Right lobe of liver (tissue), 6 donors: ENCODE data around the gene TECPR1. TPM values are rescaled to one million over a fixed set of nuclear protein-coding genes. Genes with fewer than 3 reads are reported as not detected.
A peak's percentile ranks its signal among the peaks of the same experiment; 100 is the strongest.

ENCODE experiments used
- ATAC-seq, 4 donors: fragments of 200-7000 bp; cut with Tn5 transposase; one replicate each; pipeline ENCODE4 v1.9.1; 2020; ENCODE audit warnings: mild to moderate bottlenecking in 4 of 4, moderate library complexity in 4 of 4
- DNase-seq, 3 donors: peaks; one replicate each; pipeline ENCODE4 v3.0.0-alpha.2; 2020
- H3K27ac ChIP-seq, 3 donors: fragments of 200-600 bp; one replicate each; pipeline ENCODE4 v1.8.0; 2022
- H3K27me3 ChIP-seq, 2 donors: fragments of 200-600 bp; one replicate each; pipeline ENCODE4 v1.8.0; 2022
- H3K36me3 ChIP-seq, 4 donors: fragments of 200-600 bp; sonication (generic) in 1 of 4; one replicate each; pipeline versions ENCODE4 v1.5.1 to v1.8.0; 2017 to 2022; ENCODE audit warnings: control low read depth in 1 of 4
- H3K4me1 ChIP-seq, 4 donors: fragments of 200-600 bp; sonication (generic) in 1 of 4; one replicate each; pipeline versions ENCODE4 v1.5.1 to v1.8.0; 2017 to 2022; ENCODE audit warnings: control low read depth in 1 of 4
- H3K4me3 ChIP-seq, 3 donors: fragments of 200-600 bp; one replicate each; pipeline ENCODE4 v1.8.0; 2022
- H3K9me3 ChIP-seq, 4 donors: fragments of 200-600 bp; sonication (generic) in 1 of 4; one replicate each; pipeline versions ENCODE4 v1.5.1 to v1.8.0; 2017 to 2022; ENCODE audit warnings: control low read depth in 1 of 4
- POLR2A ChIP-seq: fragments of 450-650 bp; IDR thresholded peaks from one replicate; pipeline ENCODE4 v1.6.1; 2017; ENCODE audit warnings: antibody characterized with exemption, mild to moderate bottlenecking
- whole genome bisulfite sequencing: methylation state at CpG from one replicate; pipeline ENCODE4 v1.1.6; 2018; ENCODE audit warnings: low coverage, low lambda C conversion rate; ENCODE audit not compliant: insufficient coverage; ENCODE audit errors: missing lambda C conversion rate; 5-methylcytosine and 5-hydroxymethylcytosine counted together
- intact Hi-C, 2 donors: fragments of 100-400 bp; cut with DNase I; formaldehyde crosslinking; loops; one replicate each; pipeline versions ENCODE4 v1.11.2 to v1.14.1; 2022
- total RNA-seq, 6 experiments: library from RNA; depleted of rRNA in 2 of 6; stranded (reverse); fragments of >200 nt in 2 of 6; fragmentation: NEBNext Ultra II Directional in 3 of 6; extraction: Animal tissue kit (Norgen Biotek cat#: 25700) in 3 of 6; gene quantifications; one replicate each; pipeline versions ENCODE4 v1.1.0 to v1.2.4, GENCODE V29; 2016 to 2023
- TF ChIP-seq, protein P1 (sequence below), 4 donors: fragments of 200-600 bp in 3 of 4; fragments of 450-650 bp in 1 of 4; IDR thresholded peaks; one replicate each; pipeline versions ENCODE4 v1.5.1 to v1.8.0; 2016 to 2022; ENCODE audit warnings: antibody characterized with exemption in 4 of 4, mild to moderate bottlenecking in 2 of 4
- donor health status: DM: no; HTN: yes; CAD: no.
- donor health status: DM: no; HTN: no; CAD: no.
- donor health status: DM: no; HTN: no; CAD: no.
- donor health status: DM: no; HTN: yes; CAD: no.
- donor health status: DM: no; HTN: yes; CAD: no.

The TECPR1 gene
- total RNA-seq, 6 experiments from 2014 or later, result 9.4 to 14.9 (median 12.4) TPM

GRCh38 chr7:98204670-98205069, 47.4 kb downstream of the TECPR1 start:
- no peaks in the 10 kb centered on the region for H3K9me3 ChIP-seq
- no peaks in the 10 kb centered on the region for H3K27me3 ChIP-seq
- TF ChIP-seq POLR2A, result no peak
- TF ChIP-seq, protein P1, sequence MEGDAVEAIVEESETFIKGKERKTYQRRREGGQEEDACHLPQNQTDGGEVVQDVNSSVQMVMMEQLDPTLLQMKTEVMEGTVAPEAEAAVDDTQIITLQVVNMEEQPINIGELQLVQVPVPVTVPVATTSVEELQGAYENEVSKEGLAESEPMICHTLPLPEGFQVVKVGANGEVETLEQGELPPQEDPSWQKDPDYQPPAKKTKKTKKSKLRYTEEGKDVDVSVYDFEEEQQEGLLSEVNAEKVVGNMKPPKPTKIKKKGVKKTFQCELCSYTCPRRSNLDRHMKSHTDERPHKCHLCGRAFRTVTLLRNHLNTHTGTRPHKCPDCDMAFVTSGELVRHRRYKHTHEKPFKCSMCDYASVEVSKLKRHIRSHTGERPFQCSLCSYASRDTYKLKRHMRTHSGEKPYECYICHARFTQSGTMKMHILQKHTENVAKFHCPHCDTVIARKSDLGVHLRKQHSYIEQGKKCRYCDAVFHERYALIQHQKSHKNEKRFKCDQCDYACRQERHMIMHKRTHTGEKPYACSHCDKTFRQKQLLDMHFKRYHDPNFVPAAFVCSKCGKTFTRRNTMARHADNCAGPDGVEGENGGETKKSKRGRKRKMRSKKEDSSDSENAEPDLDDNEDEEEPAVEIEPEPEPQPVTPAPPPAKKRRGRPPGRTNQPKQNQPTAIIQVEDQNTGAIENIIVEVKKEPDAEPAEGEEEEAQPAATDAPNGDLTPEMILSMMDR (IDR thresholded peaks at IDR 0.05), result no peak
- no peak for ATAC-seq
- no peak overlapping the region for H3K27ac ChIP-seq
- H3K36me3 ChIP-seq, result peaks cover 0 to 18% (median 9%) of the 10 kb centered on the region in 4 donors
- peak in 1 of 3 donors; percentile 16 for DNase-seq
- intact Hi-C loops, result no loop called here
- 84% methylated on average over 8 of the region's 11 CpGs for WGBS
- H3K4me3 ChIP-seq, result no peak overlapping the region
- no peaks in the 10 kb centered on the region for H3K4me1 ChIP-seq

DNA sequence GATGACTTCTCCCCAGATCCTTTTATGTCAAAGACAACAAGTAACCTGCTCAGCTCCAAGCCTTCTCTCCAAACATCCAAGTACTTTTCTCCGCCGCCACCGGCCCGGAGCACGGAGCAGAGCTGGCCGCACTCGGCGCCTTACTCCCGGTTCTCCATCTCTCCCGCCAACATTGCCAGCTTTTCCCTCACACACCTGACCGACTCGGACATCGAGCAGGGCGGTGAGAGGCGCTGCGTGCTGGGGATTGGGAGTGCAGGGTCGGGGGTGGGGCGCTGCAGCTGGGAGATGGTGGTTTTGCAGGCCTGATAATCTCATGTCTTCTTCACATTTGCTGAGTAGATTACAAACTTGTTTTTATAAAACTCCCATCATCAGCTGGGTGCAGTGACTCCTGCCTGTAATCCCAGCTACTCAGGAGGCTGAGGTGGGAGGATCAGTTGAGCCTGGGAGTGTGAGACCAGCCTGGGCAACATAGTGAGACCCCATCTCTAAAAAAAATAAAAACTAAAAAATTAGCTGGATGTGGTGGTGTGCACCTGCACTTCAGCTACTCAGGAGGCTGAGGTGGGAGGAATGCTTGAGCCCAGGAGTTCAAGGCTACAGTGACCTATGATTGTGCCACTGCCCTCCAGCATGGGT, 47.9 kb downstream of the TECPR1 start:
- H3K27ac ChIP-seq, result no peak overlapping the region
- H3K4me3 ChIP-seq, result no peak overlapping the region
- DNase-seq (peak in 1 of 3 donors; percentile 21), ATAC-seq (no peak)
- H3K36me3 ChIP-seq, result peaks cover 0 to 18% (median 9%) of the 10 kb centered on the region in 4 donors
- H3K27me3 ChIP-seq, result no peaks in the 10 kb centered on the region
- no peaks in the 10 kb centered on the region for H3K4me1 ChIP-seq
- WGBS, result 99% methylated on average over 15 of the region's 18 CpGs
- no peak for TF ChIP-seq POLR2A
- TF ChIP-seq, protein P1 (IDR thresholded peaks at IDR 0.05), result no peak
- H3K9me3 ChIP-seq, result no peaks in the 10 kb centered on the region
- intact Hi-C loops, result no loop called here

- peak in 1 of 3 donors; percentile 38 for DNase-seq
These were observed 48.6 kb downstream of the TECPR1 start for GRCh38 chr7:98203261-98203963.

DNA sequence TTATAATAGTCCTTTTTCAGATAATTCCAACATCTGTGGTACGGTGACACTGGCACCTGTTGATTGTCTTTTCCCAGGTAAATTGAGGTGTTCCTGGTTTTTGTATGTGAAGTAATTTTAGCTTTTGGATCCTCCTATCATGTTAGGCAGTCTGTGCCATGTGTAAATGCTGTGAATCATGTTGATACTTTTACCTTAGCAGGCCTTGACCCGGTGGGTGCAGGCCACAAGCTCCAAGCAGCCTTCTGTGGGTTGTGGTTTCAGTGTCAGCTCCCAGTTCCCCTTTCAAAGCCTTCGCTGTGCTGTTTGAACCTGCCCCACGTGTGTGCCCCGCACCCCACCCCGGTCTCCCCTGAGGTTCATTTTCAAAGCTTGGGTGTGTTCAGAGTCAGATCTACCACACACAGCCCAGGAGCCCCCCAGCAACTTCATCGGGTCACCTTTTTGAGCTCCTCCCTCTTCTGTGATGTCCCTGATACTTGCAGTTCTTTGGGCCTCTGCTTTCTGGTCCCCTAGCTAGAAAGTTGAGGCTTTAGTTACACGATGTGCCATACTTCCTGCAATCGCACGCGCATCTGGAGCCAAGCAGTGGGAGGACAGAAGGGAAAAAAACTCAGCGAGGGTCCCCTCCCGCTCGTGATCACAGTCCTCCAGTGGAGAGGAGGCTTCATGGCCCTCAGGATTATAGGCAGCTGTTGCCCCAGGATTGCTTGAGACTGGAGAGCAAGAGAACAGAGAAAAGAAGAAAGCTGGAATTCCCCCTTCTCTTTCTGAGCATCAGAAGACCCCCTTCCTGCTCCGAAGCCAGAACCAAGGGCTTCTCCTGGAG, 49.5 kb downstream of the TECPR1 start:
- Histone ChIP-seq H3K27me3 (no peaks in the 10 kb centered on the region), H3K4me3 (no peak overlapping the region), H3K36me3 (peaks cover 0 to 18% (median 9%) of the 10 kb centered on the region in 4 donors), H3K4me1 (no peaks in the 10 kb centered on the region), H3K27ac (no peak overlapping the region), H3K9me3 (no peaks in the 10 kb centered on the region)
- 57% methylated on average over 10 of the region's 15 CpGs for WGBS
- DNase-seq (no peak), ATAC-seq (peak; percentile 18 to 53 (median 48))
- TF ChIP-seq, protein P1 (IDR thresholded peaks at IDR 0.05), result no peak
- TF ChIP-seq POLR2A, result no peak
- intact Hi-C loops, result no loop called here

More at GRCh38 chr7:98203261-98203963, 48.6 kb downstream of the TECPR1 start:
- intact Hi-C loops, result no loop called here
- Histone ChIP-seq H3K36me3 (peaks cover 0 to 18% (median 9%) of the 10 kb centered on the region in 4 donors), H3K4me1 (no peaks in the 10 kb centered on the region), H3K4me3 (no peak overlapping the region), H3K27ac (no peak overlapping the region), H3K9me3 (no peaks in the 10 kb centered on the region), H3K27me3 (no peaks in the 10 kb centered on the region)
- TF ChIP-seq, protein P1 (IDR thresholded peaks at IDR 0.05), result no peak
- TF ChIP-seq POLR2A, result no peak
- ATAC-seq, result peak in 1 of 4 donors; percentile 21
- WGBS, result 90% methylated on average over 11 of the region's 28 CpGs
